ENCODE measurements around the gene EXOSC7. TPM values are rescaled to one million over a fixed set of nuclear protein-coding genes. Genes with fewer than 3 reads are reported as not detected.

Gene EXOSC7
- total and polyA plus RNA-seq, 2 of the 4 experiments (the other 2 are of a cell fraction) = 61.6 to 62.2 TPM

DNA sequence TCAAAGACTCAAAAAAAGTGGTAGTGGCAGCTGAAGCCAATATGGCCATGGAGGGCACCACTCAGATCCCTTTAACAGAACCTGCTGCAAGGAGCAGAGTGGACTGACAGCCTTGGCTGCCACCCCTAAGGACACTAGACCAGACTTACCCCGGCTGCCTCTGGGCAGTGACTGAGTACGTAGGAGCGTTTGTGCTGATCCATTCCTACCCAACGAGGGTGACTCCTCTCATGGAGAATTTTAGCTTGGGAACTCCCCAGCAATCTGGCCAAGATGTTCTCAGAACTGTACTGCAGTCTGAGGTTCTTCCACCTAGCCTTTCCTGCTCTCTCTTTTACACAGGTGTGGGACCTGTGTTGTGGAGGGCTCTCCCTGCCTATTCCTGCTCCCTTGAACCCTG is 72.2 kb downstream of the EXOSC7 start (continued):
- TF ChIP-seq CTCF (conservative IDR thresholded peaks at IDR 0.05; ENCODE audit: low read depth, low read length) (no peak), MAZ (IDR thresholded peaks at IDR 0.05; ENCODE audit: borderline replicate concordance, low read depth, low read length) (no peak)

DNA sequence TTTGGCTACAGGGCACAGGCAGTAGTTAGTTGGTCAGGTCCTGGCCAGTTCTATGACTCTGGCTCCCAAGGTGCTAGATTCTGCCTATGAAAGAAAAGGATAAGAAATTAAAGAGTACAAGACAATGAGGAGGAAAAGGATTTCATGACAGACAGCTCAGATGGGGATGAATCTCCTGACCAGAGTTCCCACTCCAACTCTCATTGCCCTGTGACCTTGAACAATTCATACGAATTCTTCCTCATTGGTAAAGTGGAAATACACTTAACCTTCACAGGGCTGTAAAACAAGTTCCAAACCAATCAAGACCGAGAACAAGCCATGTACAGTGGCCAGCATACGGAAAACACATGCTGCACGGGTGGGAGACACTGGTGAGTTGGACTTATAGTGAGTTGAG is 73.8 kb downstream of the EXOSC7 start:
- H4K91ac ChIP-seq (ENCODE audit: insufficient read depth, low read depth, low read length) = peak overlapping the region; percentile 29; the same call in 1 of the 2 replicates
- no peaks in the 10 kb centered on the region for H4K20me1 ChIP-seq (ENCODE audit: insufficient read depth, low read length)
- no peak overlapping the region for H3K4me3 ChIP-seq (ENCODE audit: insufficient read depth, low read depth, low read length)
- H4K8ac ChIP-seq (ENCODE audit: low read depth in 2 of 2, low read length in 2 of 2) = no peak overlapping the region
- H3K27ac ChIP-seq (ENCODE audit: insufficient read depth, low read length) = no peak overlapping the region
- whole genome bisulfite sequencing, 2 experiments (ENCODE audit: extremely low coverage in 2 of 2, insufficient read length in 1 of 2) = 93% methylated on average over 3 of the region's 4 CpGs; no CpG with 5 or more reads in 1 of the 2 experiments
- no peaks in the 10 kb centered on the region for H3K36me3 ChIP-seq (ENCODE audit: control insufficient read depth, insufficient read depth, low read length)
- DNase-seq (no peak), ATAC-seq (ENCODE audit: low read depth) (no peak)
- peak overlapping the region; percentile 37; the same call in 1 of the 2 replicates for H3K18ac ChIP-seq (ENCODE audit: low read depth, low read length)
- peaks cover 9% of the 10 kb centered on the region for H3K9me1 ChIP-seq (ENCODE audit: insufficient read depth, low read length)
- ChIA-PET CTCF (no interaction called here), POLR2A (ENCODE audit: unreplicated experiment) (no interaction called here)
- H2AK9ac ChIP-seq (replicated peaks; ENCODE audit: low read depth, low read length, poor library complexity) = no peak overlapping the region
- peaks cover 0 to 3% of the 10 kb centered on the region in 2 experiments; a peak in 1 of 4 replicates for H3K79me1 ChIP-seq (ENCODE audit: low read depth in 1 of 2, low read length in 2 of 2)
- no peaks in the 10 kb centered on the region for H3K9me3 ChIP-seq (ENCODE audit: control insufficient read depth, insufficient read depth, low read length)
- in situ Hi-C loops (cut with MboI; ENCODE audit: low sequenced_read_pairs) = loop anchor here (25.0 kb wide), 1 partner anchor 1037 kb away; no protein-coding TSS in a partner anchor
- H2BK120ac ChIP-seq (ENCODE audit: low read depth, low read length) = peak overlapping the region; percentile 76
- no peak overlapping the region for H2BK5ac ChIP-seq (ENCODE audit: low read depth, low read length, poor library complexity, severe bottlenecking)
- peak overlapping the region; percentile 73; the same call in 1 of the 2 replicates for H2AK5ac ChIP-seq (ENCODE audit: low read depth, low read length)
- H3K4ac ChIP-seq (ENCODE audit: low read depth, low read length) = peak overlapping the region; percentile 76
- H2BK15ac ChIP-seq (ENCODE audit: low read depth, low read length) = peak overlapping the region; percentile 96; the same call in 2 of the 3 replicates
- H3K56ac ChIP-seq (ENCODE audit: extremely low read depth, insufficient read depth, low read length) = no peak overlapping the region
- TF ChIP-seq MAFK (IDR thresholded peaks at IDR 0.05; ENCODE audit: low read depth, low read length) (no peak), MXI1 (IDR thresholded peaks at IDR 0.05; ENCODE audit: borderline replicate concordance, low read depth, low read length) (no peak), MAZ (IDR thresholded peaks at IDR 0.05; ENCODE audit: borderline replicate concordance, low read depth, low read length) (no peak), CEBPB (IDR thresholded peaks at IDR 0.05; ENCODE audit: low read depth, low read length) (no peak), BHLHE40 (IDR thresholded peaks at IDR 0.05; ENCODE audit: low read depth, low read length) (no peak), RAD21 (IDR thresholded peaks at IDR 0.05; ENCODE audit: low read length) (no peak)
- H3K27me3 ChIP-seq (ENCODE audit: control insufficient read depth, insufficient read depth, low read length) = no peaks in the 10 kb centered on the region
- no TSS peak for BruUV-seq (replicated peaks)
- H3K4me2 ChIP-seq (ENCODE audit: low read depth, low read length) = no peak overlapping the region
- peak overlapping the region; percentile 52; the same call in 1 of the 2 replicates for H2BK20ac ChIP-seq (ENCODE audit: low read depth, low read length)
- no peak overlapping the region for H3K9ac ChIP-seq (ENCODE audit: low read depth, low read length)
- dilution Hi-C loops (cut with HindIII; ENCODE audit: low sequenced_read_pairs, unreplicated experiment) = loop anchor here (25.0 kb wide), 1 partner anchor 462 kb away; no protein-coding TSS in a partner anchor
- H3K23ac ChIP-seq (ENCODE audit: low read depth, low read length) = no peak overlapping the region
- no peak overlapping the region for H4K5ac ChIP-seq (ENCODE audit: low read depth, low read length)
- 0 out of 2 replicates have a peak overlapping the region, but pooled peaks have one; percentile 8 for H3K14ac ChIP-seq (replicated peaks; ENCODE audit: low read depth, low read length)
- H3K4me1 ChIP-seq (ENCODE audit: control insufficient read depth, insufficient read depth, low read length) = peaks cover 9% of the 10 kb centered on the region
- H2AFZ ChIP-seq (replicated peaks; ENCODE audit: low read length, poor library complexity) = no peak overlapping the region
- intact Hi-C loops (cut with micrococcal nuclease) = loop anchor here (10.0 kb wide), 1 partner anchor 545 kb away; the partner anchor contains the start of gene LIMD1

Data from IMR-90 (cell line).